ENCODE data around the gene DDX10. TPM values are rescaled to one million over a fixed set of nuclear protein-coding genes. Genes with fewer than 3 reads are reported as not detected.

Gene DDX10
- polyA plus RNA-seq, 1 donor (not counting 4 experiments of a cell fraction or from before 2014, with no cell fraction given): 32.3 TPM

- Histone ChIP-seq H4K20me1 (ENCODE audit: control insufficient read depth, extremely low read depth, insufficient read depth, low read length) (no peaks in the 10 kb centered on the region), H3K4me2 (ENCODE audit: control insufficient read depth, extremely low read depth, insufficient read depth, low read depth, low read length) (no peak overlapping the region), H3K27me3 (ENCODE audit: control insufficient read depth, extremely low read depth, insufficient read depth, low read length) (no peaks in the 10 kb centered on the region), H3K4me3 (ENCODE audit: control insufficient read depth in 2 of 3, extremely low read depth in 1 of 3, insufficient read depth in 2 of 3, low read depth in 1 of 3, low read length in 3 of 3) (no peak overlapping the region), H3K79me2 (ENCODE audit: control insufficient read depth, insufficient read depth, low read length) (peaks cover 8% of the 10 kb centered on the region), H3K27ac (ENCODE audit: control insufficient read depth, insufficient read depth, low read length) (no peak overlapping the region), H3K9me3 (ENCODE audit: control insufficient read depth, low read depth, low read length) (no peaks in the 10 kb centered on the region), H3K9ac (ENCODE audit: control insufficient read depth, extremely low read depth, insufficient read depth, low read length) (no peak overlapping the region), H3K4me1 (ENCODE audit: control insufficient read depth, extremely low read depth, insufficient read depth, low read length) (no peaks in the 10 kb centered on the region), H3K9me1 (ENCODE audit: control insufficient read depth, extremely low read depth, insufficient read depth, low read length) (no peaks in the 10 kb centered on the region), H2AFZ (ENCODE audit: control insufficient read depth, low read length) (no peak overlapping the region), H3K36me3 (ENCODE audit: control insufficient read depth in 2 of 2, extremely low read depth in 1 of 2, insufficient read depth in 2 of 2, low read length in 2 of 2) (peaks cover 0 to 3% of the 10 kb centered on the region in 2 experiments)
- FAIRE-seq: no peak
- TF ChIP-seq EZH2 (IDR thresholded peaks at IDR 0.05; ENCODE audit: low read length) (no peak), CTCF (optimal IDR thresholded peaks at IDR 0.05 in 1 of 3, IDR thresholded peaks at IDR 0.05 in 1 of 3, conservative IDR thresholded peaks at IDR 0.05 in 1 of 3; ENCODE audit: extremely low read depth in 1 of 3, insufficient read depth in 2 of 3, low read length in 3 of 3) (no peak)
- dilution Hi-C loops (cut with MboI; ENCODE audit: extremely low pct_ligation_motif_present, low sequenced_read_pairs): no loop called here
- DNase-seq (ENCODE audit: low read depth, low spot score): no peak
Observed at GRCh38 chr11:108724974-108725689, 60.3 kb downstream of the DDX10 start.

DNA sequence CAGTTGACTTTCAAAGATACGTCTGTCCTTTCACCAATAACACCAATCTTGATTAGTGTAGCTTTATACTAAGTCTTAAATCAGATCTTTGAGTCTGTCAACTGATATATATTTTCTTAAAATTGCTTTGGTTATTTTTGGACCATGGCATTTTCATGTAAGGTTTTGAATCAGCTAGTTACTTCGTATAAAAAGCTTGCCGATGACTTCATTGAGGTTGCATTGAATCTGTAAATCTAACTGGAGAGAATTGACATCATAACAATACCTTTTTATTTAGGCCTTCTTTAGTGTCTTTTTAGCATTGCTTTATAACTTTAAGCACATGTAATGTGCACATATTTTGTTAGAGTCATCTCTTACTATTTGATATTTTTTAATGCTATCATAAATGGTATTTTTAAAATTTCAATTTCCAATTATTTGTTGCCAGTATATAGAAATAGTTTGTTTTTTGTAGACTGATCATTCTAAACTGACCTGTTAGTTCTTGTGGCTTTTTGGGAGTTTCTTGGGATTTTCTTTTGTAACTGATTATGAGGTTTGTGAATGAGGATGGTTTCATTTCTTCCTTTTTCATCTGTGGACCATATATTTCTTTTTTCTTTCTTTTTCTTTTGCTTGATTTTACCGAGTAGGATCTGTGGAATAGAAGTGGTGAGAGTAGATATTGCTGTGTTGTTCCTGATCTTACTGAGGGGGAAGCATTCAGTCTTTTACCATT is 61.4 kb downstream of the DDX10 start:
- Histone ChIP-seq H3K27ac (ENCODE audit: control insufficient read depth, insufficient read depth, low read length) (no peak overlapping the region), H3K27me3 (ENCODE audit: control insufficient read depth, extremely low read depth, insufficient read depth, low read length) (no peaks in the 10 kb centered on the region), H2AFZ (ENCODE audit: control insufficient read depth, low read length) (no peak overlapping the region), H3K4me1 (ENCODE audit: control insufficient read depth, extremely low read depth, insufficient read depth, low read length) (no peaks in the 10 kb centered on the region), H3K9me3 (ENCODE audit: control insufficient read depth, low read depth, low read length) (no peaks in the 10 kb centered on the region), H3K79me2 (ENCODE audit: control insufficient read depth, insufficient read depth, low read length) (peaks cover 8% of the 10 kb centered on the region), H3K9me1 (ENCODE audit: control insufficient read depth, extremely low read depth, insufficient read depth, low read length) (no peaks in the 10 kb centered on the region), H3K9ac (ENCODE audit: control insufficient read depth, extremely low read depth, insufficient read depth, low read length) (no peak overlapping the region), H3K36me3 (ENCODE audit: control insufficient read depth in 2 of 2, extremely low read depth in 1 of 2, insufficient read depth in 2 of 2, low read length in 2 of 2) (peaks cover 0 to 3% of the 10 kb centered on the region in 2 experiments), H3K4me3 (ENCODE audit: control insufficient read depth in 2 of 3, extremely low read depth in 1 of 3, insufficient read depth in 2 of 3, low read depth in 1 of 3, low read length in 3 of 3) (no peak overlapping the region), H3K4me2 (ENCODE audit: control insufficient read depth, extremely low read depth, insufficient read depth, low read depth, low read length) (no peak overlapping the region), H4K20me1 (ENCODE audit: control insufficient read depth, extremely low read depth, insufficient read depth, low read length) (no peaks in the 10 kb centered on the region)
- FAIRE-seq: no peak
- dilution Hi-C loops (cut with MboI; ENCODE audit: extremely low pct_ligation_motif_present, low sequenced_read_pairs): no loop called here
- DNase-seq (ENCODE audit: low read depth, low spot score): no peak
- TF ChIP-seq CTCF (optimal IDR thresholded peaks at IDR 0.05 in 1 of 3, IDR thresholded peaks at IDR 0.05 in 1 of 3, conservative IDR thresholded peaks at IDR 0.05 in 1 of 3; ENCODE audit: extremely low read depth in 1 of 3, insufficient read depth in 2 of 3, low read length in 3 of 3) (no peak), EZH2 (IDR thresholded peaks at IDR 0.05; ENCODE audit: low read length) (no peak)
